Psoas muscle (tissue), 8 donors: ENCODE results near the gene MOV10L1. TPM values are rescaled to one million over a fixed set of nuclear protein-coding genes. Genes with fewer than 3 reads are reported as not detected.

Source experiments
- ATAC-seq, 4 donors: fragments of 200-7000 bp; cut with Tn5 transposase; one replicate each; pipeline ENCODE4 v1.9.1; 2020; ENCODE audit warnings: moderate library complexity in 3 of 4, mild to moderate bottlenecking in 2 of 4
- DNase-seq, 2 donors: peaks; one replicate each; pipeline ENCODE4 v3.0.0-alpha.2; 2020
- H3K27ac ChIP-seq: fragments of 200-600 bp; one replicate; pipeline ENCODE4 v1.8.0; 2022
- H3K27me3 ChIP-seq, 3 donors: fragments of 200-600 bp in 1 of 3; one replicate each; pipeline versions ENCODE4 v1.6.1 to v1.8.0; 2013 to 2022; ENCODE audit warnings: low read length in 2 of 3, mild to moderate bottlenecking in 2 of 3, moderate library complexity in 1 of 3; ENCODE audit not compliant: insufficient read depth in 3 of 3
- H3K36me3 ChIP-seq, 2 donors: fragments of 200-600 bp in 1 of 2; one replicate each; pipeline versions ENCODE4 v1.6.1 to v1.8.0; 2013 to 2022; ENCODE audit warnings: low read depth in 1 of 2, mild to moderate bottlenecking in 1 of 2, moderate library complexity in 1 of 2; ENCODE audit not compliant: insufficient read depth in 1 of 2
- H3K4me1 ChIP-seq: fragments of 200-600 bp; one replicate; pipeline ENCODE4 v1.8.0; 2022
- H3K4me3 ChIP-seq: fragments of 200-600 bp; one replicate; pipeline ENCODE4 v1.8.0; 2022; ENCODE audit warnings: mild to moderate bottlenecking
- H3K9me3 ChIP-seq: fragments of 200-600 bp; one replicate; pipeline ENCODE4 v1.8.0; 2022
- WGBS, 3 donors: extraction: QIAGEN DNeasy Blood & Tissue Kit; methylation state at CpG; one replicate each; pipeline versions ENCODE4 v1.1.6 to v1.1.7; 2013; 5-methylcytosine and 5-hydroxymethylcytosine counted together
- intact Hi-C, 2 donors: fragments of 100-400 bp; cut with DNase I; formaldehyde crosslinking; loops; one replicate each; pipeline versions ENCODE4 v1.11.0 to v1.14.2; 2022
- polyA plus RNA-seq, 3 donors: library from polyadenylated mRNA; stranded (reverse); fragments of 200-250 nt; gene quantifications; one replicate each; pipeline ENCODE4 v1.2.3, GENCODE V29; 2013
- total RNA-seq, 4 donors: library from RNA; stranded (reverse); fragmentation: NEBNext Ultra II Directional in 2 of 4; extraction: Animal tissue kit (Norgen Biotek cat#: 25700) in 2 of 4; gene quantifications; one replicate each; pipeline versions ENCODE4 v1.2.1 to v1.2.4, GENCODE V29; 2021 to 2023
- TF ChIP-seq, protein P1 (sequence below): fragments of 200-600 bp; IDR thresholded peaks from one replicate; pipeline ENCODE4 v1.8.0; 2022; ENCODE audit warnings: antibody characterized with exemption
- donor health status: healthy with polysubstance abuse.
- donor health status: DM: no; HTN: no; CAD: no; lungs with moderate emphysema.
- donor health status: Bipolar disorder and iron deficiency.
- donor health status: healthy.
- donor health status: DM: yes; HTN: yes; CAD: no.
- donor health status: DM: no; HTN: no; CAD: no.
- donor health status: DM: no; HTN: no; CAD: no.
- donor health status: DM: yes; HTN: yes; CAD: no.

The MOV10L1 gene
- total and polyA plus RNA-seq, 7 donors: 0.05 to 0.39 (median 0.07) TPM; not detected in 4

DNA sequence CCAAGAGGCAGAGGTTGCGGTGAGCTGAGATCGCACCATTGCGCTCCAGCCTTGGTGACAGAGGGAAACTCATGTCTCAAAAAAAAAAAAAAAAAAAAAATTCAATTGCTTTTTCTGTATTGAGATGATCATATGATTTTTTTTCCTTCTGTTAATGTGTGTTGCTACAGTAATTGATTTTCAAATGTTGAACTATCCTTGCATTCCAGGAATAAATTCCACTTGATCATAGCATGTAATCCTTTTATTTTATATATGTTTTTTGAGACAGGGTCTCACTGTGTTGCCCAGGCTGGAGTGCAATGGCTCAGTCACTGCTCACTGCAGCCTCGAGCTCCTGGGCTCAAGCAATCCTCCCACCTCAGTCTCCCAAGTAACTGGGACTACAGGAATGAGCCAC lies 33.3 kb downstream of the MOV10L1 start:
- H3K4me1 ChIP-seq: no peaks in the 10 kb centered on the region
- ATAC-seq (no peak), DNase-seq (no peak)
- intact Hi-C loops: no loop called here
- H3K4me3 ChIP-seq: no peak overlapping the region
- peaks cover 7% of the 10 kb centered on the region for H3K9me3 ChIP-seq
- 81 to 96% (median 93%) methylated on average over 4 of the region's 4 CpGs for WGBS, 3 donors
- TF ChIP-seq, protein P1, sequence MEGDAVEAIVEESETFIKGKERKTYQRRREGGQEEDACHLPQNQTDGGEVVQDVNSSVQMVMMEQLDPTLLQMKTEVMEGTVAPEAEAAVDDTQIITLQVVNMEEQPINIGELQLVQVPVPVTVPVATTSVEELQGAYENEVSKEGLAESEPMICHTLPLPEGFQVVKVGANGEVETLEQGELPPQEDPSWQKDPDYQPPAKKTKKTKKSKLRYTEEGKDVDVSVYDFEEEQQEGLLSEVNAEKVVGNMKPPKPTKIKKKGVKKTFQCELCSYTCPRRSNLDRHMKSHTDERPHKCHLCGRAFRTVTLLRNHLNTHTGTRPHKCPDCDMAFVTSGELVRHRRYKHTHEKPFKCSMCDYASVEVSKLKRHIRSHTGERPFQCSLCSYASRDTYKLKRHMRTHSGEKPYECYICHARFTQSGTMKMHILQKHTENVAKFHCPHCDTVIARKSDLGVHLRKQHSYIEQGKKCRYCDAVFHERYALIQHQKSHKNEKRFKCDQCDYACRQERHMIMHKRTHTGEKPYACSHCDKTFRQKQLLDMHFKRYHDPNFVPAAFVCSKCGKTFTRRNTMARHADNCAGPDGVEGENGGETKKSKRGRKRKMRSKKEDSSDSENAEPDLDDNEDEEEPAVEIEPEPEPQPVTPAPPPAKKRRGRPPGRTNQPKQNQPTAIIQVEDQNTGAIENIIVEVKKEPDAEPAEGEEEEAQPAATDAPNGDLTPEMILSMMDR: no peak
- no peaks in the 10 kb centered on the region for H3K36me3 ChIP-seq
- H3K27ac ChIP-seq: no peak overlapping the region
- peaks cover 0 to 12% (median 2%) of the 10 kb centered on the region in 3 donors for H3K27me3 ChIP-seq

DNA sequence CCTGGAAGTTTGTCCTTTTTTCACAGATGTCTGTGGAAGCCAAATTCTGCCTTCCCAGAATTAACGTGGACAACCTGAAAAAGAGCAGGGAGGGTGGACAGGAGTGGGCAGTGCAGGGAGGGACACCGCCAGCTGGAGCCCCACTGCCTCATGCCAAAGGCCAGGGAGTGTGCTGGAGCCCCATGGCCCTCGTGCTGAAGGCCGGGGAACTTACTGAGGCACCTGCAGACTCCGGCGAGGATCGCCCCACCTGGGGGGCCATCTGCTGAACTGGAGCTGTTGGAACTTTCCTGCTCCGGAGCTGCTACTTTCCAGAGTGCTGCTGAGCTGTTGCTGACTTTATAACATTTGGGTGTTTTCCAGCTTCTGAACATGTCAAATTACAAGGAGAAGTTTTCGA lies 35.2 kb downstream of the MOV10L1 start:
- intact Hi-C loops: no loop called here
- Histone ChIP-seq H3K4me1 (no peaks in the 10 kb centered on the region), H3K27me3 (peaks cover 0 to 13% (median 2%) of the 10 kb centered on the region in 3 donors), H3K9me3 (peaks cover 7% of the 10 kb centered on the region), H3K36me3 (no peaks in the 10 kb centered on the region), H3K27ac (no peak overlapping the region), H3K4me3 (no peak overlapping the region)
- WGBS, 3 donors: 70 to 78% (median 71%) methylated on average over 9 of the region's 9 CpGs
- DNase-seq (no peak), ATAC-seq (no peak)
- TF ChIP-seq, protein P1: no peak

DNA sequence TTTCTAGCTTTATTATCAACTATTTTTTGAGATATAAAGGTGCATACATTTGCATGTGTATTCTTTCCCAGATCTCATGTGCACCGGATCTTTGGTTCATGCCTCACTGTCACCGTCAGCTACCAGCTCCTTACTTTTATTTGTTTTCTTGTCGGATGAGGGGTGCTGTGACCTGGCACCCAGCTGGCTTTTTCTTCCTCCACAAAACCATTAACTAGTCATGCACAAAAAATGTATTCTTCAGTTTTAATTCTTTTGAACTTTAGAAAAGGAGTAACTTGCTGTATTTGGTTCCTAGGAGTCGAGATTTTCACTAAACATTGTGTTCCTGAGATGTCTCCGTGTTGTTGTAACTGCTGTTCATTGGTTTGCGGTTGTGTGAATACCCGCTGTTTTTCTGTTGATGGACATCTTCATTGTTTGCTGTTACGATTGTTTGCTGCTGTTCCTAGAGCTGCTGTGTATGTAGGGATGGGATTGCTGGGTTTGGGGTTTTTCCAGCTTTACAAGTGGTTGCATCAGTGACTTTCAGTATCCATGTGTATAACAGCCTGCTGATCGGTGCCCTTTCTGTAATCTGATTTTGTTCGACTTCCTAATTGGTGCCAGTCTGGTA lies 39.4 kb downstream of the MOV10L1 start:
- Histone ChIP-seq H3K27me3 (peaks cover 0 to 17% (median 8%) of the 10 kb centered on the region in 3 donors), H3K4me3 (no peak overlapping the region), H3K36me3 (no peaks in the 10 kb centered on the region), H3K27ac (no peak overlapping the region), H3K9me3 (no peaks in the 10 kb centered on the region), H3K4me1 (no peaks in the 10 kb centered on the region)
- DNase-seq (no peak), ATAC-seq (no peak)
- TF ChIP-seq, protein P1: no peak
- intact Hi-C loops: no loop called here
- 82 to 85% (median 85%) methylated on average over 10 of the region's 10 CpGs for WGBS, 3 donors

DNA sequence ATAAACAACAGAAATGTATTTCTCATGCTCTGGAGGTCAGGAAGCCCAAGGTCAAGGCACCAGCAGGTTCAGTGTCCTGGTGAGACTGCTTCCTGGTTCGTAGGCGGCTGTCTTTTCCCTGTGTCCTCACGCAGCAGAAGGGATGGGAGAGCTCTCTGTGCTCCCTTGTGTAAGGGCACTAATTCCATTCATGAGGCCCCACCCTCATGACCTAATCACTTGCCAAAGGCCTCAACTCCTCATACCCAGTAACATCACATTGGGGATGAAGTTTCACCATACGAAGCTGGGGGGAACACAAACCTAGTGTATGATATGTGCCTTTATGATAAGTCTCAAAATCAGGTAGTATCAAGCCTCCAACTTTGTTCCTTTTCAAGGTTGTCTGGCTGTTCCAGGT lies 42.1 kb downstream of the MOV10L1 start:
- Histone ChIP-seq H3K36me3 (no peaks in the 10 kb centered on the region), H3K27ac (no peak overlapping the region), H3K4me1 (no peaks in the 10 kb centered on the region), H3K9me3 (no peaks in the 10 kb centered on the region), H3K4me3 (no peak overlapping the region), H3K27me3 (peaks cover 0 to 14% (median 8%) of the 10 kb centered on the region in 3 donors)
- intact Hi-C loops: no loop called here
- ATAC-seq (no peak), DNase-seq (no peak)
- TF ChIP-seq, protein P1: no peak
- WGBS, 3 donors: 70 to 83% (median 82%) methylated on average over 4 of the region's 4 CpGs

DNA sequence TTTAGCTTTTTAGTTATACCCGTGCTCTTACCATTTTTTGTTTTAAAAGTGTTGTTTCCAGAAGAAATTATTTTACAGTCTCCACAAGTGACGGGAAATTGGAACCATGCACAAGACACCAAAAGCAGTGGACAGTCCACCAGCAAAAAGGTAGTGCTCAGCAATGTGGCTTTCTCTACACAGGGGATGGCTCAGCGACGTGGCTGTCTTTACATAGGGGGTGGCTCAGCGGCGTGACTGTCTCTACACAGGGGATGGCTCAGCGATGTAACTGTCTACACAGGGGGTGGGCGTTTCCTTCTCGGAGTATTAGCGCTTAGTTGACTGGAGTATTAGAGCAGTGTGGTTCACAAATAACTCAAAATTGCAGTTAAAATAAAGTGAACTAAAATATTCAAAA lies 44.7 kb downstream of the MOV10L1 start:
- H3K27ac ChIP-seq: no peak overlapping the region
- H3K4me1 ChIP-seq: no peaks in the 10 kb centered on the region
- H3K36me3 ChIP-seq: no peaks in the 10 kb centered on the region
- intact Hi-C loops: no loop called here
- ATAC-seq (no peak), DNase-seq (no peak)
- H3K27me3 ChIP-seq: peaks cover 0 to 7% (median 6%) of the 10 kb centered on the region in 3 donors
- H3K4me3 ChIP-seq: no peak overlapping the region
- H3K9me3 ChIP-seq: no peaks in the 10 kb centered on the region
- TF ChIP-seq, protein P1: no peak
- 73 to 81% (median 75%) methylated on average over 10 of the region's 10 CpGs for WGBS, 3 donors
